Osteoblast (primary cell): ENCODE measurements around the gene SLC39A7. TPM values are rescaled to one million over a fixed set of nuclear protein-coding genes. Genes with fewer than 3 reads are reported as not detected.

ENCODE experiments used
- DNase-seq: peaks from one replicate; pipeline ENCODE4 v3.0.0; 2011; ENCODE audit warnings: low spot score, mixed read lengths; ENCODE audit not compliant: insufficient read length; ENCODE audit errors: missing footprints
- H2AFZ ChIP-seq: 2 replicates; pipeline ENCODE4 v1.6.0; 2011; ENCODE audit warnings: mild to moderate bottlenecking, low read length
- H3K27ac ChIP-seq: 2 replicates; pipeline ENCODE4 v1.5.1; 2011; ENCODE audit warnings: mild to moderate bottlenecking, low read depth, low read length, moderate library complexity
- H3K27me3 ChIP-seq: 2 replicates; pipeline ENCODE4 v1.6.0; 2012; ENCODE audit warnings: mild to moderate bottlenecking, control low read depth, inconsistent platforms, low read length, moderate library complexity; ENCODE audit not compliant: insufficient read depth
- H3K36me3 ChIP-seq: 2 replicates; pipeline ENCODE4 v1.5.1; 2011; ENCODE audit warnings: mild to moderate bottlenecking, low read length, control low read depth, moderate library complexity; ENCODE audit not compliant: insufficient read depth
- H3K4me1 ChIP-seq: 2 replicates; pipeline ENCODE4 v1.5.1; 2011; ENCODE audit warnings: mild to moderate bottlenecking, low read length, control low read depth, moderate library complexity; ENCODE audit not compliant: insufficient read depth
- H3K4me2 ChIP-seq: 2 replicates; pipeline ENCODE4 v1.6.0; 2011; ENCODE audit warnings: mild to moderate bottlenecking, low read length; ENCODE audit not compliant: insufficient read depth
- H3K4me3 ChIP-seq: fragments of 200-600 bp; sonication (generic); 3 replicates; pipeline ENCODE4 v1.5.1; 2012; ENCODE audit warnings: mild to moderate bottlenecking, low read length, inconsistent platforms; ENCODE audit not compliant: insufficient read depth
- H3K79me2 ChIP-seq: 2 replicates; pipeline ENCODE4 v1.6.0; 2012; ENCODE audit warnings: mild to moderate bottlenecking, low read length, control low read depth, inconsistent platforms; ENCODE audit not compliant: insufficient read depth
- H3K9me3 ChIP-seq: 2 replicates; pipeline ENCODE4 v1.5.1; 2011; ENCODE audit warnings: low read depth, low read length, control low read depth
- H4K20me1 ChIP-seq: 2 replicates; pipeline ENCODE4 v1.6.0; 2012; ENCODE audit warnings: mild to moderate bottlenecking, low read length, control low read depth; ENCODE audit not compliant: insufficient read depth
- total RNA-seq: library from RNA; depleted of rRNA; stranded (reverse); fragments of >200 nt; gene quantifications from 2 replicates; pipeline ENCODE4 v1.2.3, GENCODE V29; 2012
- TF ChIP-seq, protein P1 (sequence below): IDR thresholded peaks from 2 replicates; pipeline ENCODE4 v1.5.1; 2011; ENCODE audit warnings: mild to moderate bottlenecking, low read depth, low read length, moderate library complexity; ENCODE audit errors: extremely low read depth

SLC39A7 gene
- total RNA-seq, 1 donor: 108 TPM

DNA sequence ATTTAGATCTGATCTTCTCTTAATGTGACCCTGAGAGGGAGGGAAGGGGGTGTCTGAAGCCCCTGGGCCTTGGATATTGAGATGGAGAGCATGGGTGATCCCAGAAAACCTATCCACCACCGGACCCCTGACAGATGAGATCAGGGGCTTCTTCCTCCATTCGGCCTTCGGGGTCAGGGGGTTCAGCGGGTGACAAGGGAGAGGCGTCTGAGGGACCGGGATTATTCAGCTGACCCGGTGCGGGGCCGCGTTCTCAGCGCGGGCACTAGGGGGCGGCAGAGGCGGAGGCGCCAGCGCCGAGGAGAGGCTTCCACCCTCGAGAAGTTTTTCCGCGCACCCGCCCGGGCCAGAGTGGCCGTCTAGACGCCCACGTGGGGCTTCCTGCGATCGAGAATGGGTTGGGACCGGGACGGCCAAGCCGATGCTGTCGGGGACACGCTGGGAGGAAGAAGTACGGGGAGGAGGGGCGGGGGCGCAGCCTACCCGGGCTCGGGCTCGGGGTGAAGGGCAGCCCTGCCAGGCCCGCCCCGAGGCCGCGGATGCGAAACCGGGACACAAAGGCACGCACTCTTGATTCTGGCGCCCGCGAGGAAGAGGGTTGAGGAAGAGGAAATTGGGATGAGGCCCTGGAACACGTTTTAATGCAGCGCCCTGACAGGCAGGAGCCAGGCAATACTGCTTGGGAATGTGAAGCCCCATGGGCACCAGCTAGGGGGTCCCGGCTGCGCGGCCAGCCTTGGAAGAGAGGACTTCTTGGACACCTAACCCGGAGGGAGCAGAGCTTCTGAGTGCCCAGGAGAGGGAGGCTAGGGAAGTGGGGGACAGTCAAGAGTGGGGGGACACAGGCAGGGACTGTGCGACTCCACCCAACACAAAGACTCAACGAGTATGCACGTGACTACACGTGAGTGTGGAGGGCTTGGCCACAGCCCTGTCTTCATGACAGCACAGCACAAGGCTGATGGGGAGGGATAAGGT, 39.0 kb upstream of the SLC39A7 start:
- Histone ChIP-seq H2AFZ (peak overlapping the region; percentile 88), H3K79me2 (no peaks in the 10 kb centered on the region), H3K27ac (peak overlapping the region; percentile 69), H3K4me3 (peak overlapping the region; percentile 75), H4K20me1 (no peaks in the 10 kb centered on the region), H3K9me3 (no peaks in the 10 kb centered on the region), H3K36me3 (no peaks in the 10 kb centered on the region), H3K4me1 (peaks cover 20% of the 10 kb centered on the region), H3K27me3 (no peaks in the 10 kb centered on the region), H3K4me2 (peak overlapping the region; percentile 84)
- DNase-seq: peak; percentile 99
- TF ChIP-seq, protein P1, sequence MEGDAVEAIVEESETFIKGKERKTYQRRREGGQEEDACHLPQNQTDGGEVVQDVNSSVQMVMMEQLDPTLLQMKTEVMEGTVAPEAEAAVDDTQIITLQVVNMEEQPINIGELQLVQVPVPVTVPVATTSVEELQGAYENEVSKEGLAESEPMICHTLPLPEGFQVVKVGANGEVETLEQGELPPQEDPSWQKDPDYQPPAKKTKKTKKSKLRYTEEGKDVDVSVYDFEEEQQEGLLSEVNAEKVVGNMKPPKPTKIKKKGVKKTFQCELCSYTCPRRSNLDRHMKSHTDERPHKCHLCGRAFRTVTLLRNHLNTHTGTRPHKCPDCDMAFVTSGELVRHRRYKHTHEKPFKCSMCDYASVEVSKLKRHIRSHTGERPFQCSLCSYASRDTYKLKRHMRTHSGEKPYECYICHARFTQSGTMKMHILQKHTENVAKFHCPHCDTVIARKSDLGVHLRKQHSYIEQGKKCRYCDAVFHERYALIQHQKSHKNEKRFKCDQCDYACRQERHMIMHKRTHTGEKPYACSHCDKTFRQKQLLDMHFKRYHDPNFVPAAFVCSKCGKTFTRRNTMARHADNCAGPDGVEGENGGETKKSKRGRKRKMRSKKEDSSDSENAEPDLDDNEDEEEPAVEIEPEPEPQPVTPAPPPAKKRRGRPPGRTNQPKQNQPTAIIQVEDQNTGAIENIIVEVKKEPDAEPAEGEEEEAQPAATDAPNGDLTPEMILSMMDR: peak; percentile 87

DNA sequence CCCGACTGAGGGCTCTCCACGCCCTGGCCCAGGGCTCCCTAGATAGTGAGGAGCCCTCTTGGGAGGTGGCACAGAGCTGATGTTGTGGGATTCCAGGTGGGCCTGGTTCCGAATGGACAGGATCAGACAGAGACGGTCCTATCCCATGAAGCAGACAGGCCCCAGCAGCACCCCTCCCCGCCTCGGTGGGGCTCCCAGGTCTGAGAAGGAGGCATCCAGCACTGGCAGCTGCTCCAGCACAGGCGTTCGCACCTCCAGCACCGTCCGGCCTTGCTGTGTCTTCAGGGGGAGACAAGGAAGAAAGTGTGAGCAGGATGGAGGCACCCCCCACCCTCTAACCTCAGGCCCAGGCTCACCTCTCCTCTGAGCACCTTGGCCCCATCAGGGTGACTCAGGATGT, 37.1 kb upstream of the SLC39A7 start:
- no peak overlapping the region for H2AFZ ChIP-seq
- H3K36me3 ChIP-seq: no peaks in the 10 kb centered on the region
- no peaks in the 10 kb centered on the region for H3K79me2 ChIP-seq
- DNase-seq: peak; percentile 56
- H3K4me3 ChIP-seq: no peak overlapping the region
- TF ChIP-seq, protein P1: no peak
- peaks cover 20% of the 10 kb centered on the region for H3K4me1 ChIP-seq
- H3K9me3 ChIP-seq: no peaks in the 10 kb centered on the region
- H3K27ac ChIP-seq: no peak overlapping the region
- H3K27me3 ChIP-seq: no peaks in the 10 kb centered on the region
- H3K4me2 ChIP-seq: no peak overlapping the region
- no peaks in the 10 kb centered on the region for H4K20me1 ChIP-seq

DNA sequence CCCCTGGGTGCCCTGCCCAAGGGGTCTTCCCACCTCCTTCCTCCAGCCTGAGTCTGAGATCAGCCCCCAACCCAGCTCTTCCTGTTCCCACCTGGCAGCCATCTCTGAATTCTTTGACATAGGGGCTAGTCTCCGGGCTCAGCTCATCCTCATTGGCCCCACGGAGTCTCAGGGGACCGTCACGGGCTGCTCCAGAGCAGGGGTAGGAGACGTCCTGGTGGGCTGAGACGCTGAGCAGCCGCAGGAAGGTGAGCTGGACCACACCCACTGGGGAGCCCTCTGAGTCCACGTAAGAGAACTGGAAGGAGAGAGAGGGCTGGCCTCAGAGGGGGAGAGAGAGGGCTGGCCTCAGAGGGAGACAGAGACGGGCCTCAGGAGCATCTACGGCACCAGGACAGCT, 36.5 kb upstream of the SLC39A7 start:
- no peak overlapping the region for H3K27ac ChIP-seq
- no peaks in the 10 kb centered on the region for H3K9me3 ChIP-seq

More for the DNA sequence above, 36.5 kb upstream of the SLC39A7 start:
- no peaks in the 10 kb centered on the region for H3K27me3 ChIP-seq
- no peak overlapping the region for H2AFZ ChIP-seq
- H3K4me3 ChIP-seq: no peak overlapping the region
- H3K79me2 ChIP-seq: no peaks in the 10 kb centered on the region
- H4K20me1 ChIP-seq: no peaks in the 10 kb centered on the region
- no peaks in the 10 kb centered on the region for H3K36me3 ChIP-seq
- DNase-seq: peak; percentile 61
- TF ChIP-seq, protein P1: no peak
- no peak overlapping the region for H3K4me2 ChIP-seq
- peaks cover 20% of the 10 kb centered on the region for H3K4me1 ChIP-seq
